H1 (cell line): Measurements from ENCODE around the gene IREB2. TPM values are rescaled to one million over a fixed set of nuclear protein-coding genes. Genes with fewer than 3 reads are reported as not detected.
"Not testable (repeated sequence)": the region's sequence is repeated elsewhere in the genome, so short reads cannot be mapped to it uniquely, and the experiment has no call there.

Experiments used
- CTCF ChIA-PET: fragments of 300-600 bp; sonication (Branson Sonifier 250); formaldehyde crosslinking; loops from one replicate; lab custom pipeline; 2021; ENCODE audit not compliant: partially characterized antibody; lab: Charles Lee
- POLR2A ChIA-PET: fragments of 300-600 bp; sonication (Branson Sonifier 250); formaldehyde crosslinking; loops from one replicate; lab custom pipeline; 2021; ENCODE audit warnings: inconsistent platforms; ENCODE audit not compliant: partially characterized antibody; lab: Charles Lee
- DNase-seq, 2 experiments: peaks; one replicate each; pipeline versions ENCODE4 v3.0.0 to v3.0.0-alpha.2; 2010 to 2022; ENCODE audit warnings: low spot score in 2 of 2, low read depth in 1 of 2, mixed read lengths in 1 of 2
- FAIRE-seq: peaks from 2 replicates; lab custom pipeline; 2011; peaks lifted over from hg19 to GRCh38; lab: Jason Lieb, UNC
- H2AFZ ChIP-seq: 2 replicates; pipeline ENCODE4 v1.8.1; 2012; ENCODE audit warnings: low read length, inconsistent platforms
- H2AK5ac ChIP-seq: 2 replicates; pipeline ENCODE4 v1.6.1; 2013; ENCODE audit warnings: low read depth, low read length
- H2BK120ac ChIP-seq: replicated peaks from 2 replicates; pipeline ENCODE3; 2013; ENCODE audit warnings: low read depth, low read length, inconsistent platforms
- H2BK12ac ChIP-seq: 2 replicates; pipeline ENCODE4 v1.6.1; 2013; ENCODE audit warnings: low read depth, low read length
- H2BK15ac ChIP-seq: 2 replicates; pipeline ENCODE4 v1.6.1; 2013; ENCODE audit warnings: low read length
- H2BK20ac ChIP-seq: 2 replicates; pipeline ENCODE4 v1.6.1; 2013; ENCODE audit warnings: low read length
- H2BK5ac ChIP-seq: 2 replicates; pipeline ENCODE4 v1.6.1; 2013; ENCODE audit warnings: low read depth, low read length
- H3K14ac ChIP-seq: 2 replicates; pipeline ENCODE4 v1.6.1; 2013; ENCODE audit warnings: inconsistent platforms; ENCODE audit not compliant: insufficient read length
- H3K18ac ChIP-seq: 2 replicates; pipeline ENCODE4 v1.6.1; 2013; ENCODE audit warnings: low read length; ENCODE audit errors: extremely low read depth
- H3K23ac ChIP-seq: 2 replicates; pipeline ENCODE4 v1.6.1; 2013; ENCODE audit warnings: inconsistent platforms; ENCODE audit not compliant: insufficient read length
- H3K23me2 ChIP-seq: 2 replicates; pipeline ENCODE4 v1.6.1; 2013; ENCODE audit warnings: low read depth, low read length
- H3K27ac ChIP-seq: 2 replicates; pipeline ENCODE4 v1.6.1; 2011; ENCODE audit warnings: low read depth, low read length, inconsistent platforms
- H3K27me3 ChIP-seq, 4 experiments: replicated peaks in 1 of 4; 1 replicate in 1 of 4; 2 replicates in 3 of 4; pipeline versions ENCODE4 v1.6.1 to v1.8.1; 2011 to 2013; ENCODE audit warnings: low read length in 3 of 4, mild to moderate bottlenecking in 3 of 4, inconsistent platforms in 2 of 4, mixed read lengths in 2 of 4, moderate library complexity in 1 of 4; ENCODE audit not compliant: control insufficient read depth in 3 of 4, insufficient read depth in 3 of 4; ENCODE audit errors: extremely low read depth in 1 of 4
- H3K36me3 ChIP-seq, 4 experiments: 2 replicates each; pipeline versions ENCODE4 v1.6.1 to v1.8.1; 2011 to 2013; ENCODE audit warnings: mild to moderate bottlenecking in 4 of 4, low read length in 3 of 4, moderate library complexity in 2 of 4, control low read depth in 1 of 4, inconsistent platforms in 1 of 4; ENCODE audit not compliant: insufficient read depth in 4 of 4, control insufficient read depth in 2 of 4
- H3K4ac ChIP-seq: replicated peaks from 2 replicates; pipeline ENCODE3; 2013; ENCODE audit warnings: low read length, low read depth, mixed read lengths, inconsistent platforms; ENCODE audit not compliant: insufficient read length
- H3K4me1 ChIP-seq, 4 experiments: replicated peaks in 1 of 4; 1 replicate in 1 of 4; 2 replicates in 3 of 4; pipeline versions ENCODE4 v1.6.1 to v1.8.1; 2011 to 2013; ENCODE audit warnings: low read length in 3 of 4, inconsistent platforms in 2 of 4, mixed read lengths in 1 of 4; ENCODE audit not compliant: insufficient read depth in 4 of 4, control insufficient read depth in 3 of 4
- H3K4me2 ChIP-seq, 2 experiments: 2 replicates each; pipeline versions ENCODE4 v1.6.1 to v1.8.1; 2011 to 2013; ENCODE audit warnings: low read depth in 2 of 2, low read length in 2 of 2, control low read depth in 1 of 2, inconsistent platforms in 1 of 2, mild to moderate bottlenecking in 1 of 2; ENCODE audit not compliant: insufficient read depth in 1 of 2
- H3K4me3 ChIP-seq, 4 experiments: fragments of 200-600, 300-600 bp in 1 of 4; sonication (generic), shearing (Covaris generic), sonication (Bioruptor Twin) in 1 of 4; 2 replicates each; pipeline versions ENCODE4 v1.5.1 to v1.8.1; 2011 to 2016; ENCODE audit warnings: low read length in 4 of 4, low read depth in 3 of 4, control low read depth in 2 of 4, inconsistent platforms in 2 of 4, mild to moderate bottlenecking in 2 of 4, mixed read lengths in 1 of 4, moderate library complexity in 1 of 4; ENCODE audit not compliant: insufficient read depth in 2 of 4; ENCODE audit errors: extremely low read depth in 1 of 4
- H3K56ac ChIP-seq: replicated peaks from 2 replicates; pipeline ENCODE3; 2013; ENCODE audit warnings: low read depth, mild to moderate bottlenecking, mixed read lengths, low read length, inconsistent platforms; ENCODE audit not compliant: insufficient read length
- H3K79me1 ChIP-seq: 2 replicates; pipeline ENCODE4 v1.6.1; 2013; ENCODE audit warnings: low read depth, low read length, control low read depth
- H3K79me2 ChIP-seq, 2 experiments: 2 replicates each; pipeline versions ENCODE4 v1.6.1 to v1.8.1; 2012 to 2013; ENCODE audit warnings: low read length in 2 of 2, mild to moderate bottlenecking in 2 of 2, inconsistent platforms in 1 of 2; ENCODE audit not compliant: insufficient read depth in 2 of 2, control insufficient read depth in 1 of 2
- H3K9ac ChIP-seq, 4 experiments: replicated peaks in 1 of 4; 1 replicate in 1 of 4; 2 replicates in 3 of 4; pipeline versions ENCODE4 v1.6.1 to v1.8.1; 2011 to 2013; ENCODE audit warnings: low read depth in 3 of 4, low read length in 3 of 4, control low read depth in 2 of 4, mild to moderate bottlenecking in 2 of 4, moderate library complexity in 2 of 4, inconsistent platforms in 1 of 4; ENCODE audit errors: extremely low read depth in 1 of 4
- H3K9me3 ChIP-seq, 2 experiments: 2 replicates each; pipeline versions ENCODE4 v1.6.1 to v1.8.1; 2012 to 2013; ENCODE audit warnings: mild to moderate bottlenecking in 2 of 2, moderate library complexity in 2 of 2, control low read depth in 1 of 2, inconsistent platforms in 1 of 2, low read depth in 1 of 2, low read length in 1 of 2, mixed read lengths in 1 of 2; ENCODE audit not compliant: insufficient read depth in 2 of 2
- H4K20me1 ChIP-seq, 2 experiments: replicated peaks in 1 of 2; 2 replicates each; pipeline versions ENCODE3 to v1.8.1; 2011 to 2013; ENCODE audit warnings: inconsistent platforms in 2 of 2, low read length in 2 of 2, mild to moderate bottlenecking in 1 of 2; ENCODE audit not compliant: insufficient read depth in 2 of 2, control insufficient read depth in 1 of 2
- H4K5ac ChIP-seq: 2 replicates; pipeline ENCODE4 v1.6.1; 2013; ENCODE audit warnings: low read length, low read depth, mixed read lengths, inconsistent platforms; ENCODE audit not compliant: insufficient read length
- H4K8ac ChIP-seq: 2 replicates; pipeline ENCODE4 v1.8.0; 2013; ENCODE audit warnings: mild to moderate bottlenecking, moderate library complexity, low read length, inconsistent platforms; ENCODE audit not compliant: insufficient read depth; ENCODE audit errors: extremely low read depth
- H4K91ac ChIP-seq: replicated peaks from 2 replicates; pipeline ENCODE3; 2013; ENCODE audit warnings: low read length, mixed read lengths, inconsistent platforms; ENCODE audit not compliant: insufficient read length
- WGBS, 2 experiments: shearing (Covaris generic) in 1 of 2; methylation state at CpG; one replicate each; pipeline versions ENCODE4 v1.1.6 to v1.1.7; 2013 to 2015; ENCODE audit warnings: low lambda C conversion rate in 2 of 2, mixed read lengths in 2 of 2, inconsistent platforms in 1 of 2, low coverage in 1 of 2, missing lambda C conversion rate in 1 of 2; ENCODE audit not compliant: insufficient replicate concordance in 2 of 2, insufficient coverage in 1 of 2, insufficient read length in 1 of 2; ENCODE audit errors: extremely low coverage in 1 of 2, missing lambda C conversion rate in 1 of 2; 5-methylcytosine and 5-hydroxymethylcytosine counted together
- polyA plus RNA-seq, 7 experiments: library from polyadenylated mRNA; depleted of rRNA in 3 of 7; stranded (reverse) in 5 of 7; unstranded in 2 of 7; fragments of >200 nt in 5 of 7; fragments of 200-250 nt in 2 of 7; gene quantifications; 1 replicate in 5 of 7; 2 replicates in 1 of 7; 4 replicates in 1 of 7; pipeline versions ENCODE4 v1.2.1 to v1.2.3, GENCODE V29; 2011 to 2013; ENCODE audit warnings: missing spikeins in 2 of 7, mixed read lengths in 2 of 7
- total RNA-seq: library from RNA; stranded (reverse); fragmentation: NEBNext Ultra II Directional; extraction: Animal tissue kit (Norgen Biotek cat#: 25700); gene quantifications from 2 replicates; pipeline ENCODE4 v1.2.1, GENCODE V29; 2021

IREB2 gene
- total and polyA plus RNA-seq, 2 of the 8 experiments (the other 6 are each of a cell fraction or from before 2014, with no cell fraction given): 21.0 to 103 TPM

- WGBS, 2 experiments: 81% methylated on average over 2 of the region's 3 CpGs; no CpG with 5 or more reads in 1 of the 2 experiments
- H3K79me2 ChIP-seq, H3K4me2 ChIP-seq, H3K4me3 ChIP-seq, H4K91ac ChIP-seq, H3K18ac ChIP-seq, H2BK12ac ChIP-seq, H2BK5ac ChIP-seq, H3K23me2 ChIP-seq, H4K8ac ChIP-seq, H3K4ac ChIP-seq, FAIRE-seq, H2AK5ac ChIP-seq, H2BK120ac ChIP-seq, H3K36me3 ChIP-seq, CTCF ChIA-PET, H3K27ac ChIP-seq, H2AFZ ChIP-seq, DNase-seq, H4K20me1 ChIP-seq, H3K9me3 ChIP-seq, H3K14ac ChIP-seq, H3K56ac ChIP-seq, H2BK20ac ChIP-seq, H3K27me3 ChIP-seq, H3K9ac ChIP-seq, H3K4me1 ChIP-seq, H3K23ac ChIP-seq, H3K79me1 ChIP-seq, H4K5ac ChIP-seq, H2BK15ac ChIP-seq: not testable (repeated sequence)
- POLR2A ChIA-PET: interaction anchor here (0.7 to 0.8 kb wide), 2 partner anchors 52 to 54 kb away, joined by 3 read pairs; no protein-coding TSS in a partner anchor
Measured at GRCh38 chr15:78520035-78520434, 82.0 kb downstream of the IREB2 start.
